ENCODE measurements around the gene PLXNA1. TPM values are rescaled to one million over a fixed set of nuclear protein-coding genes. Genes with fewer than 3 reads are reported as not detected.

PLXNA1 gene
- total RNA-seq, 1 experiment from 2014 or later, result 80.6 TPM

- BruUV-seq (replicated peaks), result no TSS peak
- no peaks in the 10 kb centered on the region for H3K36me3 ChIP-seq (ENCODE audit: control insufficient read depth, insufficient read depth, low read length)
- peak overlapping the region; percentile 71 for H3K27ac ChIP-seq (ENCODE audit: low read length)
- no peaks in the 10 kb centered on the region for H3K27me3 ChIP-seq (ENCODE audit: control insufficient read depth, insufficient read depth, low read length)
- H3K9me3 ChIP-seq (ENCODE audit: control insufficient read depth, insufficient read depth, low read depth, low read length), result no peaks in the 10 kb centered on the region
- ATAC-seq (peak; percentile 8; the same call in 1 of the 2 replicates), DNase-seq (ENCODE audit: low read depth, low spot score) (no peak)
- H3K4me1 ChIP-seq (ENCODE audit: control insufficient read depth, insufficient read depth, low read length), result peaks cover 40% of the 10 kb centered on the region
- ChIA-PET POLR2A (no interaction called here), CTCF (interaction anchor here (1.0 kb wide), 1 partner anchor 564 kb away, joined by 3 read pairs; no protein-coding TSS in a partner anchor)
- TF ChIP-seq REST (IDR thresholded peaks at IDR 0.05; ENCODE audit: insufficient read depth in 1 of 2, low read depth in 2 of 2, low read length in 1 of 2), result no peak
- TF ChIP-seq POLR2AphosphoS5 (IDR thresholded peaks at IDR 0.05; ENCODE audit: low read depth, low read length), result no peak
- no peak for TF ChIP-seq TCF7L2 (IDR thresholded peaks at IDR 0.05; ENCODE audit: low read depth, low read length)
- no peak for TF ChIP-seq SIN3A (IDR thresholded peaks at IDR 0.05; ENCODE audit: borderline replicate concordance, insufficient read depth, low read depth, low read length)
- TF ChIP-seq CTCF (IDR thresholded peaks at IDR 0.05), result no peak
- in situ Hi-C loops (cut with HindIII; ENCODE audit: low pct_unique_long_range_greater_than_20kb, low sequenced_read_pairs) (no loop called here), intact Hi-C loops (cut with micrococcal nuclease; ENCODE audit: unreplicated experiment) (loop anchor here (5.0 kb wide), 3 partner anchors 232 to 473 kb away; no protein-coding TSS in a partner anchor)
- H3K4me3 ChIP-seq (ENCODE audit: low read depth in 2 of 2, low read length in 2 of 2), result peak overlapping the region; percentile 51 to 75
Observed at GRCh38 chr3:126983653-126984390, 907 bp downstream of the PLXNA1 start.

GRCh38 chr3:126984391-126985131, 1.6 kb downstream of the PLXNA1 start:
- no TSS peak for BruUV-seq (replicated peaks)
- ATAC-seq, result no peak
- ChIA-PET CTCF (interaction anchor here (0.6 to 1.0 kb wide), 2 partner anchors 306 to 563 kb away, joined by 3 read pairs; no protein-coding TSS in a partner anchor), POLR2A (no interaction called here)
- Histone ChIP-seq H3K27ac (ENCODE audit: low read length) (peak overlapping the region; percentile 71), H3K27me3 (ENCODE audit: control insufficient read depth, insufficient read depth, low read length) (no peaks in the 10 kb centered on the region), H3K9me3 (ENCODE audit: control insufficient read depth, insufficient read depth, low read depth, low read length) (no peaks in the 10 kb centered on the region), H3K4me3 (ENCODE audit: low read depth in 2 of 2, low read length in 2 of 2) (peak overlapping the region; percentile 51 to 75), H3K36me3 (ENCODE audit: control insufficient read depth, insufficient read depth, low read length) (no peaks in the 10 kb centered on the region), H3K4me1 (ENCODE audit: control insufficient read depth, insufficient read depth, low read length) (peaks cover 34% of the 10 kb centered on the region)
- no peak for TF ChIP-seq TCF7L2 (IDR thresholded peaks at IDR 0.05; ENCODE audit: low read depth, low read length)
- no peak for TF ChIP-seq REST (IDR thresholded peaks at IDR 0.05; ENCODE audit: insufficient read depth in 1 of 2, low read depth in 2 of 2, low read length in 1 of 2)
- no peak for TF ChIP-seq SIN3A (IDR thresholded peaks at IDR 0.05; ENCODE audit: borderline replicate concordance, insufficient read depth, low read depth, low read length)
- no peak for TF ChIP-seq POLR2AphosphoS5 (IDR thresholded peaks at IDR 0.05; ENCODE audit: low read depth, low read length)
- no peak for TF ChIP-seq CTCF (IDR thresholded peaks at IDR 0.05)
- in situ Hi-C loops (cut with HindIII; ENCODE audit: low pct_unique_long_range_greater_than_20kb, low sequenced_read_pairs) (no loop called here), intact Hi-C loops (cut with micrococcal nuclease; ENCODE audit: unreplicated experiment) (loop anchor here (5.0 kb wide), 3 partner anchors 232 to 473 kb away; no protein-coding TSS in a partner anchor)
- DNase-seq (ENCODE audit: low read depth, low spot score), result no peak

Data from Panc1 (cell line).